Measurements from ENCODE around the gene FOXN3.

DNA sequence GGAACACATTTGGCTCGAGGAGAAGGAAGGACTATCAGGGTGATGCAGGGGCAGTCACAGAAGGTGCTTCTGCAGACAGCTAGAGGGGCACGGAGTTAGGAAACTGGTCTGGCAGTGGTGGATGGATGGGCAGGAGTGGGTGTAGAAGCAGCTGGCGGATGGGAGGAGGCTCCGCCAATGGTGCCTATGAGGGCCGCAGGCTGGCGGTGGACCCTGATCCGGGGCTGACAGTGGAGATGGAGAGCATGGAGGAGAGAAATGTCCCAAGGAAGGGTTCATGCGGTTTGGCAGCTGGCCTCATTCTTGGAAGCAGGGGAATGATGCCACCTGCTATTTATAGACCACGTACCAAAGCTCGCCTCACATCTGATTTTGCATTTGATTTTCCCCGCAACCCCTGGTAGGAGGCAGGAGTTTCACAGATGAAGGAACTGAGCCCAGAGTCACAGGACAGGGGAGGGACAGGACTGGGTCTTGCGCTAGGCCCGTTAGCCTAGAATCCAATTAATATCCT is 237.1 kb downstream of the FOXN3 start:
- TF ChIP-seq, protein P1, sequence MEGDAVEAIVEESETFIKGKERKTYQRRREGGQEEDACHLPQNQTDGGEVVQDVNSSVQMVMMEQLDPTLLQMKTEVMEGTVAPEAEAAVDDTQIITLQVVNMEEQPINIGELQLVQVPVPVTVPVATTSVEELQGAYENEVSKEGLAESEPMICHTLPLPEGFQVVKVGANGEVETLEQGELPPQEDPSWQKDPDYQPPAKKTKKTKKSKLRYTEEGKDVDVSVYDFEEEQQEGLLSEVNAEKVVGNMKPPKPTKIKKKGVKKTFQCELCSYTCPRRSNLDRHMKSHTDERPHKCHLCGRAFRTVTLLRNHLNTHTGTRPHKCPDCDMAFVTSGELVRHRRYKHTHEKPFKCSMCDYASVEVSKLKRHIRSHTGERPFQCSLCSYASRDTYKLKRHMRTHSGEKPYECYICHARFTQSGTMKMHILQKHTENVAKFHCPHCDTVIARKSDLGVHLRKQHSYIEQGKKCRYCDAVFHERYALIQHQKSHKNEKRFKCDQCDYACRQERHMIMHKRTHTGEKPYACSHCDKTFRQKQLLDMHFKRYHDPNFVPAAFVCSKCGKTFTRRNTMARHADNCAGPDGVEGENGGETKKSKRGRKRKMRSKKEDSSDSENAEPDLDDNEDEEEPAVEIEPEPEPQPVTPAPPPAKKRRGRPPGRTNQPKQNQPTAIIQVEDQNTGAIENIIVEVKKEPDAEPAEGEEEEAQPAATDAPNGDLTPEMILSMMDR (IDR thresholded peaks at IDR 0.05): no peak
- no peak for TF ChIP-seq POLR2A (IDR thresholded peaks at IDR 0.05)
